ENCODE measurements around the gene LPP. TPM values are rescaled to one million over a fixed set of nuclear protein-coding genes. Genes with fewer than 3 reads are reported as not detected.
A peak's percentile ranks its signal among the peaks of the same experiment; 100 is the strongest.

The LPP gene
- total RNA-seq, 4 donors from 2014 or later = 207 to 592 (median 406) TPM

DNA sequence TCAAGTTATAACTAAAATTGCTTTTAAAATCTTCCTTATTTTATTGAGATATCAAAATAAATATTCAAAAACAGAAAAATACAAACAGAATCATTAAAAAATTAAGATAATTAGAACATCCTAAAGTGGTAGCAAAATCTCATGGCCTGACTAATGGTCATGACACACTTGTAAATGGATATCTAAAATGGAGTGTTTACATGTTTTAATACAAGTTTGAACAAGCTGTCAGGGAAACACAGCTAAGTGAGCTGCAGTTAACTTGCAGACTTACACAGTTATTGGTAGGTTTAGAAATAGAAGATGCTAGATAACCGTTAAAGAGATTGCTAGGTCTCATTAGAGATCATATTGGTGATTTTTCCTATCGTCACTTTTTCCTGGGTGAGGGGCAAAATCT is 242.3 kb downstream of the LPP start:
- WGBS, 2 donors (ENCODE audit: low coverage in 1 of 2) = 76 to 88% methylated on average over 2 of the region's 2 CpGs
- H3K4me1 ChIP-seq = peaks cover 25 to 74% (median 30%) of the 10 kb centered on the region in 4 donors
- TF ChIP-seq, protein P1, sequence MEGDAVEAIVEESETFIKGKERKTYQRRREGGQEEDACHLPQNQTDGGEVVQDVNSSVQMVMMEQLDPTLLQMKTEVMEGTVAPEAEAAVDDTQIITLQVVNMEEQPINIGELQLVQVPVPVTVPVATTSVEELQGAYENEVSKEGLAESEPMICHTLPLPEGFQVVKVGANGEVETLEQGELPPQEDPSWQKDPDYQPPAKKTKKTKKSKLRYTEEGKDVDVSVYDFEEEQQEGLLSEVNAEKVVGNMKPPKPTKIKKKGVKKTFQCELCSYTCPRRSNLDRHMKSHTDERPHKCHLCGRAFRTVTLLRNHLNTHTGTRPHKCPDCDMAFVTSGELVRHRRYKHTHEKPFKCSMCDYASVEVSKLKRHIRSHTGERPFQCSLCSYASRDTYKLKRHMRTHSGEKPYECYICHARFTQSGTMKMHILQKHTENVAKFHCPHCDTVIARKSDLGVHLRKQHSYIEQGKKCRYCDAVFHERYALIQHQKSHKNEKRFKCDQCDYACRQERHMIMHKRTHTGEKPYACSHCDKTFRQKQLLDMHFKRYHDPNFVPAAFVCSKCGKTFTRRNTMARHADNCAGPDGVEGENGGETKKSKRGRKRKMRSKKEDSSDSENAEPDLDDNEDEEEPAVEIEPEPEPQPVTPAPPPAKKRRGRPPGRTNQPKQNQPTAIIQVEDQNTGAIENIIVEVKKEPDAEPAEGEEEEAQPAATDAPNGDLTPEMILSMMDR (IDR thresholded peaks at IDR 0.05) = no peak
- no peak for TF ChIP-seq EP300 (IDR thresholded peaks at IDR 0.05; ENCODE audit: low read depth)
- no peak for TF ChIP-seq POLR2AphosphoS5 (IDR thresholded peaks at IDR 0.05)
- no peak for TF ChIP-seq POLR2A (IDR thresholded peaks at IDR 0.05)
- no peak overlapping the region for H3K4me3 ChIP-seq
- intact Hi-C loops (cut with DNase I; ENCODE audit: low total_unique reads) = no loop called here
- H3K27ac ChIP-seq = peak overlapping the region in 2 of 4 donors; percentile 6 to 59
- in situ Hi-C loops (cut with MboI; ENCODE audit: low pct_ligation_motif_present in 1 of 4, low pct_unique_long_range_greater_than_20kb in 1 of 4, low sequenced_read_pairs in 3 of 4) = no loop called here
- DNase-seq = no peak
- no peaks in the 10 kb centered on the region for H3K27me3 ChIP-seq
- no peaks in the 10 kb centered on the region for H3K9me3 ChIP-seq
- H3K36me3 ChIP-seq = no peaks in the 10 kb centered on the region

DNA sequence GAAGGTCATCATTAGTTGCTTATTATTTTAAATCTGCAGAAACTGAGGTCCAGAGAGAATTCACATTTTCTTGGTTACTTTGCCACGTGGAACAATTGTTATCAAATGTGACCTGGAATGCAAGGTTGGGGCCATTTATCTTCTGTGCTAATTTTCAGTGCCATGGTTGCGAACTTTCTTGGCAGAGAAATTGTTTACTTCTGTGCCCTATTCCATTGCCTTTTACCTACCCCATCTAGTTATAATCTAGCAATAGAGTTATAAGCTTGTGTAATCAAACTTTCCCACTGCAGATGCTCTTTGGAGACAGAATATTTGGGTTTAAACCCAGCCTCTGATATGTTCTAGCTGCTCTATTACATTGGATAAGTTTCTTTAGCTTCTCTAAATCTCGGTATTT is 242.9 kb downstream of the LPP start:
- 35 to 47% methylated on average over 3 of the region's 3 CpGs for WGBS, 2 donors (ENCODE audit: low coverage in 1 of 2)
- H3K4me1 ChIP-seq = peaks cover 25 to 75% (median 30%) of the 10 kb centered on the region in 4 donors
- H3K9me3 ChIP-seq = no peaks in the 10 kb centered on the region
- no peak for DNase-seq
- no peaks in the 10 kb centered on the region for H3K36me3 ChIP-seq
- intact Hi-C loops (cut with DNase I; ENCODE audit: low total_unique reads) = no loop called here
- TF ChIP-seq, protein P1 (IDR thresholded peaks at IDR 0.05) = no peak
- no peak for TF ChIP-seq POLR2AphosphoS5 (IDR thresholded peaks at IDR 0.05)
- TF ChIP-seq POLR2A (IDR thresholded peaks at IDR 0.05) = no peak
- no peak for TF ChIP-seq EP300 (IDR thresholded peaks at IDR 0.05; ENCODE audit: low read depth)
- in situ Hi-C loops (cut with MboI; ENCODE audit: low pct_ligation_motif_present in 1 of 4, low pct_unique_long_range_greater_than_20kb in 1 of 4, low sequenced_read_pairs in 3 of 4) = no loop called here
- H3K27me3 ChIP-seq = no peaks in the 10 kb centered on the region
- H3K27ac ChIP-seq = peak overlapping the region; percentile 6 to 59 (median 34)
- H3K4me3 ChIP-seq = peak overlapping the region in 1 of 4 donors; percentile 12

DNA sequence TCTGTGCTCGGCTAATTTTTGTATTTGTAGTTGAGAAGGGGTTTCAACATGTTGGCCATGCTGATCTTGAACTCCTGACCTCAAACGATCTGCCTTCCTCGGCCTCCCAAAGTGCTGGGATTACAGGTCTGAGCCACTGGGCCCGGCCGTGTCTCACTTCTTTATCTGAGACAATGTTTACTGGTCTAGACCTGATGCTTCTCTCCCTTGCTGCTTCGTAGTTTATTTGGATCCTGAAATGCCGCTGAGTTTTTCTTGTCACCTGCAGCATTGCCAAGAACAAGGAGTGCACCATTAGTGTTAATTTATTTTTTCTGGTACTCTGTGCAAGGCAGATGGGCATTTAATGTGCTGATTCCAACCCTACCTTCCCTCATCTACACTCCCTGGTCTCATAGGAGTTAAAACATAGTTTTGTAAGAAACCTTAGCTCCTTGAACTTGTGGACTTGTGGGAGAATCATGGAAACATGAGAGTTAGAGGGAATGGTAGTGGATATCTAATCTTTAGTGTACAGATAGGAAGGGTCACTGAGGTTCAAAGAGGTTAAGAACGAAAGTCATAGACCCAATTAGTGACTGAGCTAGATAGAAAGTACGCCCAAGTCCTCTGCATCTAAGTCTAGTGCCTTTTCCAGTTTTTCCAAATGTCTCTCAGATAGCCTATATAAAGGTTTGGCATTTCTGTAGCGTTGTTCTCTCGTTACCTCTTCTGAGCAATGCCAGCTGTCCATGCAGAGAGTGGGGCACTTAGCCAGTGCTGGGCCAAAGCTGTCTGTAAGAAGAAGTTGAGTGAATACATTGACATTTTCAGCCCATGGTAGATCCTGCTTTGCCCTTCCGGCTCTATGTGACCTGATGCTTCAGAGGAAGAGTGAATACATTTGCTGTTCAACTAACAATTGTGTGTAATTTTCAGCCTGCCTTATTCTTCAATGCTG is 244.1 kb downstream of the LPP start:
- Histone ChIP-seq H3K4me3 (peak overlapping the region in 1 of 4 donors; percentile 12), H3K4me1 (peaks cover 25 to 75% (median 30%) of the 10 kb centered on the region in 4 donors), H3K27me3 (no peaks in the 10 kb centered on the region), H3K9me3 (no peaks in the 10 kb centered on the region), H3K27ac (peak overlapping the region; percentile 6 to 59 (median 34)), H3K36me3 (no peaks in the 10 kb centered on the region)
- TF ChIP-seq POLR2AphosphoS5 (IDR thresholded peaks at IDR 0.05) = no peak
- no peak for TF ChIP-seq EP300 (IDR thresholded peaks at IDR 0.05; ENCODE audit: low read depth)
- TF ChIP-seq, protein P1 (IDR thresholded peaks at IDR 0.05) = no peak
- no peak for TF ChIP-seq POLR2A (IDR thresholded peaks at IDR 0.05)
- DNase-seq = no peak
- intact Hi-C loops (cut with DNase I; ENCODE audit: low total_unique reads) (no loop called here), in situ Hi-C loops (cut with MboI; ENCODE audit: low pct_ligation_motif_present in 1 of 4, low pct_unique_long_range_greater_than_20kb in 1 of 4, low sequenced_read_pairs in 3 of 4) (no loop called here)
- 81 to 82% methylated on average over 9 to 12 of the region's 12 CpGs for WGBS, 2 donors (ENCODE audit: low coverage in 1 of 2)

DNA sequence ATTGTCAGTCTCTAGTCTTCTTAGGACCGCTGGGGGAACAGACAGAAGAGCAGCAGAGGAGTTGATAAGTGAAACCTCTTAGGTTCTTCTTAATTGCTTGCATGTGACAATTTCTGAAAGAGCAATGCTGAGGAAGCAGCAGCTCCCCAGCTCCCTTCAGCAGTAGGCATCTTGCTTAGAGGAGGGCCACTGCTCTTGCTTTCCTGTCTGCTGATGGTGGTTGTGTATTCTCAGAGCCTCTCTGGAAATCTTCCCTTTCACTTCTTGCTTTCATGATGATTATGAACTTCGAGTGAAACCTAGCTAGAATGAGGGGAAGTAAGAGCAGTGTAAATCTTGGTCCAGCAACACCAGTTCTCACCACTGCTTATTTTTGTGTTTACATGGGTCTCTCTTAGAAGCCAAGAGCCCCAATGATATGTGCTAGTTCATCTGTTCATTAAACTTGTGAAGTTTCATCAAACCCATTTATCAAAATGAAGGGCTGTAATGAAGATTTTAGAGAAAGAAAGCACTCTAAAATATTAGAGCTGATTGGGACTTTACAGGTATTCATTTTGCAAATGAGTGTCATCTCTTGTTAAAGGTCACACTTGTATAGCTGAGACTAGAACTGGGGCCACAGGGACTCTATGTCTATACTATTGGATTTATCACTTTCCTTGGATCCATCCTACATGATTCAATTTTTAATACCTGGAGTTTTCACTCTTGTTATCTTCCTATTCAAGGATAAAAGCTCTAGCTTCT is 246.7 kb downstream of the LPP start:
- TF ChIP-seq, protein P1 (IDR thresholded peaks at IDR 0.05) = no peak
- TF ChIP-seq POLR2AphosphoS5 (IDR thresholded peaks at IDR 0.05) (no peak), POLR2A (IDR thresholded peaks at IDR 0.05) (no peak), EP300 (IDR thresholded peaks at IDR 0.05; ENCODE audit: low read depth) (no peak)
- no peaks in the 10 kb centered on the region for H3K36me3 ChIP-seq
- DNase-seq = no peak
- intact Hi-C loops (cut with DNase I; ENCODE audit: low total_unique reads) = loop anchor here (1.0 kb wide), 1 partner anchor 45 kb away; no protein-coding TSS in a partner anchor
- in situ Hi-C loops (cut with MboI; ENCODE audit: low pct_ligation_motif_present in 1 of 4, low pct_unique_long_range_greater_than_20kb in 1 of 4, low sequenced_read_pairs in 3 of 4) = no loop called here
- no peaks in the 10 kb centered on the region for H3K9me3 ChIP-seq
- no peak overlapping the region for H3K4me3 ChIP-seq
- no peaks in the 10 kb centered on the region for H3K27me3 ChIP-seq
- peaks cover 22 to 59% (median 27%) of the 10 kb centered on the region in 4 donors for H3K4me1 ChIP-seq
- WGBS, 2 donors (ENCODE audit: low coverage in 1 of 2) = 69 to 88% methylated on average over 2 of the region's 2 CpGs
- H3K27ac ChIP-seq = peak overlapping the region in 1 of 4 donors; percentile 24
